ENCODE results near the gene PSORS1C2. TPM values are rescaled to one million over a fixed set of nuclear protein-coding genes. Genes with fewer than 3 reads are reported as not detected.
"Not testable (repeated sequence)": the region's sequence is repeated elsewhere in the genome, so short reads cannot be mapped to it uniquely, and the experiment has no call there.

Gene PSORS1C2
- not detected in 2 replicates for total RNA-seq (2014; rRNA removed)
- polyA plus RNA-seq (2012), result 0.05 TPM

DNA sequence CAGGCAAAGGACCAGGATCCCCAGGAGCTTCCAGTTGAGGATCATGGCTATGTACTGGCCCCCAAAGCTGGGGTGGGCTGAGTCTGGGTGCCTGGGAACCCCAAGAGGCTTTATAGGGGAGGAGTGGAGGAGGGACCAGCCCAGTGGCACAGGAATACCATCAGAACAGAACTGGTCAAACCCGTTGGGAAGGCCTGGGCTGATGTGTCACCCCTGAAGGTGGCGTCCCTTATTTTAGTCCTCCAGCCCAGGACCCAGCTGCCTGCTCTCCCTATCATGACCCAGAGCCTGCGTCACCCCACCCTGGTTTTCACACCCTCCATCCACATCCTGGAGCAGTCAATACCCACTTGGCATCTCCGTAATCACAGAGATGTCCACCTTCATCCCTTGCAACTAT, at the start of gene PSORS1C2:
PSORS1C2 (minus strand) TSS at position 85 of the 400 bp plus-strand sequence; CDS start at position 45, 40 bp downstream.
- no peak for DNase-seq (ENCODE audit: low read depth)

DNA sequence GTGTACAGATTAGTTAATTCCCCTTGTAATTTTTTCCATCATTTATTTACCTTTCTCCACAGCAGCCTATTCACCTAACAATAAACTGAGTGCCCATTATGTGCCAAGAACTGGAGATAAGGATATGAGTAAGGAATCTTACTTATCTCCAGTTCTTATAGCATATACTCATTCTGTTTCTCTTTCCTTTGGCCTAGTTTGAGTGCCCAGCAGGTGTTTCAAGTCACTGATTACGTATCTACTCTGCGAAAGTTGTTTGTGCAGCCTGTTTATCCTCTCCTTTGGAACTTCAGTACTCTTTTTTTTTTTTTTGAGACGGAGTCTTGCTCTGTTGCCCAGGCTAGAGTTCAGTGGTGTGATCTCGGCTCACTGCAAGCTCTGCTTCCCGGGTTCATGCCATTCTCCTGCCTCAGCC, 48.9 kb upstream of the PSORS1C2 start:
- DNase-seq (ENCODE audit: low read depth), result no peak

DNA sequence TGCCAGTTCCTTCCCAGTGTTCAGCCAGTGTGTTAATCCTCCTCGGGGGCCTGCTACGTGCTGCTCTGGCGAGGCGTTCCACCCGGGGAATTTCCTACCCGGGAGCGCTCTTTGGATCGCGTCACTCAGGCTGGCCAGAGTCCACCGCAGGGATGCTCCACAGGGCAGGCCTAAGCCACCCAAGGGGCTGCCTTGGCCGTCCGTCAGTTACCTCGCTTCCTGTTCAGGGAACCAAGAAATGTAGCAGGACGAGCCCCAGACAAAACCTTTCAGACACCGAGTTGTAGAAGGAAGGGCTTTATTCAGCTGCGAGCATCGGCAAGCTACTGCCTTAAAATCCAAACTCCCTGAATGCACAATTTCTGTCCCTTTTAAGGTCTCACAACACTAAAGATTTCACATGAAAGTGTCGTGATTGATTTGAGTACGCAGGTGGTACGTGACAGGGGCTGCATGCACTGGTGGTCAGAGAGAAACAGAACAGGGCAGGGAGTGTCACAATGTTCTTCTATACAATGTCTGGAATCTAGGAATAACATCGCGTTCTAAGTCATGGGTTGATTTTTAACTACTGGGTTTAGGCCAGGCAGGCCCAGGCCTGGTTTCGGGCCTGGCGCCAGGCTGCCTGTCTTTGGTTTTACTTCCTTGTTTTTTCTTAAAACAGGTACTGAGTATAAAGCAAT, 47.3 kb upstream of the PSORS1C2 start:
- peak; percentile 76 for DNase-seq (ENCODE audit: low read depth)

DNA sequence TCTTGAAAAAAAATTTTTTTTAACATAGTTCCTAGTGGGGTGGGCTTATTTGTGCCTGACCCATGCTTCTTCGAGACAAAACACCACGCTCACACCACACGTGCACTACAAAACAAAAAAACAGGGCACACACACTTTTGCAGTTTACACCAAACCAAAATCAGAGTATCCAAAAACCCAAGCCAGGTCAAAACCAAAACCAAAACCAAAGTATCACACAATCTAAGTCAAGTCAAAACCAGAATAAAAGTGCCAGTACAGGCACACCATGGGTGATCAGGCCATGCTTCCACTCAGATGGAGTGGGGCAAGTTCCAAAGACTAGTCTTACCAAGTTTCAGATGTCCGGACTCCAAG, 46.8 kb upstream of the PSORS1C2 start:
- not testable (repeated sequence) for DNase-seq (ENCODE audit: low read depth)

DNA sequence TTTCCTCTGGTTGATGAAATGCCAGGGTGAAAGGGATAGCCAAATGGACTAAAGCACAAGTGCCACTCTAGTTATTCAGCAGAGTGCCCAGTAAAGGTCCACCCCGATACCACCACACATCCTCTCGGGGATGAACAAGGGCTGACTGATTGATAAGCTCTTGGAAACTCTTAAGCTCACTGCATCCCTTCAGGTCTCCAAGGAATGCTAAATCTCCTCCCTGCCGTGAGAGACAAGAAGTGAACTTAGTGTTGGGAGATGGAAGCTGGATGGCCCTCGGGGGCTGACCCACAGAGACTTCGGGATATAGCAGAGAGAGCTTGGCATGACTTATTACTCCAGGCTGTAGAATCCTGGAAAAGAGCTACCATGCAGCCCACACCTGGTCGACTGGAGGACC, 45.0 kb upstream of the PSORS1C2 start:
- not testable (repeated sequence) for DNase-seq (ENCODE audit: low read depth)

- DNase-seq (ENCODE audit: low read depth), result not testable (repeated sequence)
Observed at GRCh38 chr6:31183287-31183686, 44.4 kb upstream of the PSORS1C2 start.

GRCh38 chr6:31180500-31180899, 41.6 kb upstream of the PSORS1C2 start:
- DNase-seq (ENCODE audit: low read depth), result no peak

GRCh38 chr6:31179896-31180295, 41.0 kb upstream of the PSORS1C2 start:
- no peak for DNase-seq (ENCODE audit: low read depth)

- DNase-seq (ENCODE audit: low read depth), result no peak
Observed at GRCh38 chr6:31179042-31179386, 40.1 kb upstream of the PSORS1C2 start.

DNA sequence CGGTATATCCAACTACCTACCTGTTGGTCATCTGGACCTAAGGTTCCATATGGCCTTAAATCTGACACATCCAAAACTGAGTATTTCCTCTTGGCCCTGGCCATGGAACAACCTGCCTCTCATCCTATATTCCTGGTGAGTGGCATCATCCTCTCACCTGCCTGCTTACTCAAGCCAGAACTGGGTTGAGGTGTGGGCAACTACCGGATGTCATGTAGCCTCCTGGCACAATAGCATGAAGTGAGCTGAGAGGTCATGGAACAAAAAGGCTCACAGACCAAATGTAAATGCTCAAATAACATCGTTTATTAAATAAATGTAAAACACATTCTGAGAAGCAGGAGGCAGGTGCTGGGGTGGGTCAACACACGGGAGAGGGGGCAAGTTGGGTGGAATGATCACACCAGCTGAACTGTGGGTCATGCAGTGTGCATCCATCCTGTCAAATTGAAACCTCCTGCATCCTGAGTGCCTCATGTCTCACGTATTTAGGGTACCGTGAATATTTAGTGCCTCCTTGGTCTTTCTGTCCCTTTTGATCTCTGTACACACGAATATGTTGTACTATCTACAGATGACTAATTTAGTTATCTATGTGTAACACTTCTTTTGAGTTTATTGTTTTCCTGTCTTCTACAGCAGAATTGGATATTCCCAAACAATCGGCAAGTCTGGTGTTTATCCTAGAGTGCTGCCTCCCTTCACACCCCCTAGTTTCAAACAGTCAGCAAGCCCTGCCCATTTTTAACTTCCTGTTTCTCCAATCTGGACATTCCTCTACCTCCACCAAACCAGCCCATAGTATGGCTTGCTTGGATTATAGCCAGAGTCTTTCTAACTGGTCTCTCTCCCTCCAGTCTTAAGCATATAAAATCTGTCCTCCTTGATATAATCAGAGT, 39.5 kb upstream of the PSORS1C2 start:
- no peak for DNase-seq (ENCODE audit: low read depth)

DNA sequence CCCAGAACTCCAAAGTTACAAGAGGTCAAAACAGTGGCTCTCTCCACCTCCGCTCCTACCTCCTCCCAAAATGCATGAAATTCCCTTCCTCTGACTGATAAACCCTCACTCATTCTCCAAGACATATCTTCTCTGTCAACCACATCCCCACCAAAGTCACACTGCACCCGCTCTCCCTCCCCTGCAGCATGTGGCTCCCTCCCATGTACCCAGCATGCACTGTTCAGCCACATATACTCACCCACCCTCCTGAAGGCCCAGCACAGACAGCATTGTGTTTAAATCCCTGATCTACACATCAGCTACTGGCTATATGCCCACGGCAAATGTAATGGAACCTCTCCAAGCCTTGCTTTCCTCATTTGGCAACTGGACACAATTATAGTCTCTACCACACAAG, 37.1 kb upstream of the PSORS1C2 start:
- DNase-seq (ENCODE audit: low read depth), result peak; percentile 90

DNA sequence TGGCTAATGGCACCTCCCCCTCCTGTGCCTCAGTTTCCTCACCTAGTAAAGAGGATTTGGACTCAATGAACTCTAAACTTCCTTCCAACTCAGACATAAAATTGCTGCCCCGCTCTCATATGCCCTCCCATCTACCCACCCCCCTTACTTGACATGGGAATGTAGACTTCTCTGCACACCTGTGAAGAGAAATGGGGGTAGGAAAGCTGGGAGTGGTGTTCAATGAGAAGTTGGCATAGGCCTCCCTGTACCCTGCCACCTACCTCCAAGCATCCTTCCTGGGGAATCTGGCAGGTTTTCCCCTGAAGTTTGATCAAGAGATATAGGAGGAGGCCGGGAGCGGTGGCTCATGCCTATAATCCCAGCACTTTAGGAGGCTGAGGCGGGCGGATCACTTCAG, 35.5 kb upstream of the PSORS1C2 start:
- no peak for DNase-seq (ENCODE audit: low read depth)

- no peak for DNase-seq (ENCODE audit: low read depth)
Observed at GRCh38 chr6:31173406-31173805, 34.5 kb upstream of the PSORS1C2 start.

GRCh38 chr6:31172973-31173384, 34.1 kb upstream of the PSORS1C2 start:
- no peak for DNase-seq (ENCODE audit: low read depth)

DNA sequence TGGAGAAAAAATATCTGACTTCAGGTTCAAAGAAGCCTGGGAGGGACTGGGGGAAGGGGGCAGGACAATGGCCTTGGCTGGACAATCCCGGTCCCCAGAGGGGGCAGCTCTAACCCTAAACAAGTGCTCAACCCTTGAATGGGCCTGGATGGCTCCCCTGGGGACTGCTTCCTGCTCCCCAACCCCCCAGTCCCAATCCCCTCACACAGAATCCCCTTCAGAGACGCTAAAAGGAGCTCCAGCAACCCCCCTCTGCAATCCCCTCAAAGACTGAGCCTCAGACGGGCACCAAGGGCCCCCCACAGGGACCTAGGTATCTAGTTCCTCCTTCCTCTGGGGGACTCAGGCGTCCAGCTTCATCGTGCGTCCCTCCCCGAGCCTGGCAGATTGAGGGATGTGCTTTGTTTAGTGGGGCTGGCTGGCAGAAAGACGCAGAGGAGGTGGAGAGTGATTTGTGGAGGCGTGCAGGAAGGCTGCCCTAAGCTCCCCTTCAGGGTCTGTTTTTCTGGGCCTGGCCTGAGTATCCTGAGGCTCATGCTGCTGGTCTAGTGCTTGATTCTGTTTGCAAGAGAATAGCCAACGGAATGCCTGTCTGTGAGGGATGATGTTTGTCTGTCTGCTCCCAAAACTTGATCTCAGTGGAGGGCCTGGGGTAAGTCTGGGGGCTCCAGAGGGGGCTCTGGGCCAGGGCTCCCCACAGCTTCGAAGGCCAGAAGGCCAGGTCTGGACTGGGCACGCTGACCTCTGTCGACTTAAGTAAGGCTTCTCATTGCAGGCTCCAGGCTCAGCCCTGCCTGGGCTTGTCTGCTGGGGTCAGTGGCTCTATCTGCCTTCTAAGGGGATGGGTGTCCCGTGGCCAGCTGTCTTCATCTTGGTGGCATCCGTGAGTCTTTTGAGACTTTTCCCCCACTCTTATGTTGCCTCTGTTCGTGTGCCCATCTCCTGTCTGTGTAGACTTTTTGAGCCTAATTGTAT, 33.4 kb upstream of the PSORS1C2 start:
- DNase-seq (ENCODE audit: low read depth), result no peak

GRCh38 chr6:31170987-31171671, 32.3 kb upstream of the PSORS1C2 start:
- no peak for DNase-seq (ENCODE audit: low read depth)

DNA sequence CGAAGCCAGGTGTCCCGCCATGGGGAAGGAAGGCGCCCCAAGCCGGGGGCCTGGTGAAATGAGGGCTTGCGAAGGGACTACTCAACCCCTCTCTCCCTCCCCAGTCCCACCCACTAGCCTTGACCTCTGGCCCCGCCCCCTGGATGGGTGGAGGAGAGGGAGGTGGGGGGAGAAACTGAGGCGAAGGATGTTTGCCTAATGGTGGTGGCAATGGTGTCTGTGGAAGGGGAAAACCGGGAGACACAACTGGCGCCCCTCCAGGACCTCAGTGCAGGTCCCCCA, 31.7 kb upstream of the PSORS1C2 start, which contains the start of gene POU5F1:
POU5F1 (minus strand) TSS at position 83 of the 282 bp plus-strand sequence; CDS start at position 21, 62 bp downstream.
- DNase-seq (ENCODE audit: low read depth), result no peak

GRCh38 chr6:31169858-31170599, 31.2 kb upstream of the PSORS1C2 start:
- not testable (repeated sequence) for DNase-seq (ENCODE audit: low read depth)

GRCh38 chr6:31169123-31169857, 30.4 kb upstream of the PSORS1C2 start:
- no peak for DNase-seq (ENCODE audit: low read depth)

DNA sequence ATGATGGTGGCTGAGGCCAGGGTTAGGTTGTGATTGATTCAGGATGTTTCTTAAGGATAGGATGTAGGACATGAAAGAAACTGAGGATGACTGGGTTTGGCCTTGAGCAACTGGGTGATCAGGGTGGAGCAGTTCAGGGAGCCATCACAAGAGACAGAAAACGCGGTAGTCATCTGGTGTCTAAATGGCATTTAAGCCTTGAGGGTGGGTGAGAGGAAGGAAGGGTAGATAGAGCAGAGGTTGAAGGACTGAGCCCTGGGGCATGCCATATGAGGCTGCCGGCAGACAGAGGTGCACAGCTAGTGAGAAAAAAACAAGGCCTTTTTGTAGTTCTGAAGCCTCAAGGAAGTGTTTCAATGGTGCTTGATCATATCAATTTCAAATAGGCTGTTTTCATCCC, 29.7 kb upstream of the PSORS1C2 start:
- no peak for DNase-seq (ENCODE audit: low read depth)

Data from LHCN-M2 (cell line).